Activated naive CD8-positive, alpha-beta T cell treated with anti-CD3 and anti-CD28 coated beads for 36 hours (primary cell): ENCODE data around the gene SLC23A3. TPM values are rescaled to one million over a fixed set of nuclear protein-coding genes. Genes with fewer than 3 reads are reported as not detected.

Experiments used
- DNase-seq: peaks from one replicate; pipeline ENCODE4 v3.0.0; 2021
- H3K27ac Mint-ChIP-seq: one replicate; pipeline ENCODE4 v1.8.0; 2022; ENCODE audit warnings: mild to moderate bottlenecking, moderate library complexity, mixed read lengths
- H3K27me3 Mint-ChIP-seq: one replicate; pipeline ENCODE4 v1.8.0; 2022; ENCODE audit warnings: mild to moderate bottlenecking, mixed read lengths
- H3K36me3 Mint-ChIP-seq: one replicate; pipeline ENCODE4 v1.8.0; 2021; ENCODE audit warnings: mild to moderate bottlenecking, mixed read lengths
- H3K4me1 Mint-ChIP-seq: one replicate; pipeline ENCODE4 v1.8.0; 2021; ENCODE audit warnings: mixed read lengths
- H3K4me3 Mint-ChIP-seq: one replicate; pipeline ENCODE4 v1.8.0; 2022; ENCODE audit warnings: mild to moderate bottlenecking, moderate library complexity, mixed read lengths
- H3K9me3 Mint-ChIP-seq: one replicate; pipeline ENCODE4 v1.8.0; 2022; ENCODE audit warnings: mixed read lengths
- total RNA-seq, 2 experiments: library from RNA; stranded (reverse); gene quantifications; one replicate each; pipeline ENCODE4 v1.2.3, GENCODE V29; 2021

SLC23A3 gene
- total RNA-seq, 2 experiments from 2014 or later: 0.92 to 1.1 TPM

GRCh38 chr2:219155054-219155644 lies 14.7 kb downstream of the SLC23A3 start:
- no peak overlapping the region for H3K4me3 Mint-ChIP-seq
- H3K4me1 Mint-ChIP-seq: peaks cover 6% of the 10 kb centered on the region
- H3K27me3 Mint-ChIP-seq: no peaks in the 10 kb centered on the region
- H3K9me3 Mint-ChIP-seq: no peaks in the 10 kb centered on the region
- peaks cover 9% of the 10 kb centered on the region for H3K36me3 Mint-ChIP-seq
- no peak for DNase-seq
- H3K27ac Mint-ChIP-seq: no peak overlapping the region

DNA sequence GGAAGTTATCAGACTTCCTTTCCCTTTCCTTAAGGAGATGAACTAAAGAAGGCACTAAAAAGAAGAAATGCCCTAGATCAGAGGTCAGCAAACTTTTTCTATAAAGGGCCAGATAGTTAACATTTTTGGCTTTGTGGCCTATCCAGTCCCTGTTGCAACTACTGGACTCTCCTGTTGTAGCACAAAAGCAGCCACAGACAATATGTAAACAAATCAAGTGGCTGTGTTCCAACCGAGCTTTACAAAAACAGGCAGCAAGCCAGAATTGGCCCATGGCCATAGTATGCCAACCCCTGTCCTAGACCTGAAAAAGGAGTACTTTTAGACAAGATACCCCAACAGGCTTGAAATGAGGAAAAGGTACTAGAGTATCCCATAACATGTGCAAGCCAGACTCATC lies 20.2 kb downstream of the SLC23A3 start:
- Mint-ChIP-seq H3K36me3 (peaks cover 16% of the 10 kb centered on the region), H3K4me1 (no peaks in the 10 kb centered on the region), H3K9me3 (no peaks in the 10 kb centered on the region), H3K4me3 (no peak overlapping the region), H3K27ac (no peak overlapping the region), H3K27me3 (no peaks in the 10 kb centered on the region)
- no peak for DNase-seq

GRCh38 chr2:219142329-219142728 lies 27.5 kb downstream of the SLC23A3 start:
- H3K4me3 Mint-ChIP-seq: no peak overlapping the region
- peaks cover 17% of the 10 kb centered on the region for H3K36me3 Mint-ChIP-seq
- DNase-seq: no peak
- H3K27ac Mint-ChIP-seq: no peak overlapping the region
- no peaks in the 10 kb centered on the region for H3K27me3 Mint-ChIP-seq
- H3K9me3 Mint-ChIP-seq: no peaks in the 10 kb centered on the region
- no peaks in the 10 kb centered on the region for H3K4me1 Mint-ChIP-seq

DNA sequence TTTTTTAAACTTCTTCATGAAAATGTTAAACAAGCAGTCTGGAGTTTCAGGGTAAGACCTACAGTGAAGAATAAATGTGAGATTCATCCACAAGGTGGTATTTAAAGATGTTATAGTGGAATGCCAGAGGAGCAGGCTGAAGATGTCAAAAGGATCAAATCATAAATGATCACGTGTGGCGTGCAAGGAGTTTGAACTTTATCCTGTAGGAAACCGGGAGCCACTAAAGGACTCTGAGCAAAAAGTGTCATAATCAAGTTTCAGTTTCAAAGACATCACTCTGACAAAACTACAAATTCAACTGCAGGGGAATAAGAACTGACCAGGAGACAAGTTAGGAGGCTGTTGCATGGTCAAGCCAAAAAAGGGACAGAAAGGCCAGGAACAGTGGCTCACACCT lies 29.1 kb downstream of the SLC23A3 start:
- H3K4me3 Mint-ChIP-seq: no peak overlapping the region
- H3K36me3 Mint-ChIP-seq: peaks cover 11% of the 10 kb centered on the region
- no peak overlapping the region for H3K27ac Mint-ChIP-seq
- H3K27me3 Mint-ChIP-seq: no peaks in the 10 kb centered on the region
- no peak for DNase-seq
- H3K4me1 Mint-ChIP-seq: no peaks in the 10 kb centered on the region
- no peaks in the 10 kb centered on the region for H3K9me3 Mint-ChIP-seq

DNA sequence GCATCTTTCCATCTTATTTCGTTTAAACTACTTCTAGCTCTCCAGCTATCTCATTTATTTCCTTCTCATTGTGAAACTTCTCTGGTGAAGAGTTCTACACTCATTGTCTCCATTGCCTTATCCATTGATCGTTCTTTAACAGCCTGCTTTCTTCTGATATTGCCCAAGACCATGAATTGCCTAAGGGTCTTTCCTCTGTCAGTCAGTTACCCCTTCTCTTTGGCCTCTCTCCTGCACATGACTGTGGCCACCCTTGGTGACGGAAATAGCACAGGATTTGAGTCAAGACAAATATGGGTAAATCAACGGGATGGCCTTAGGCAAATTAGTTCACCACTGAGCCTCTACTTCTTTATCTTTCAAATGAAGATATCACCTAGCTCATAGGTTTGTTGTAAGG lies 35.9 kb downstream of the SLC23A3 start:
- H3K36me3 Mint-ChIP-seq: peaks cover 7% of the 10 kb centered on the region
- H3K27me3 Mint-ChIP-seq: no peaks in the 10 kb centered on the region
- H3K27ac Mint-ChIP-seq: no peak overlapping the region
- no peaks in the 10 kb centered on the region for H3K9me3 Mint-ChIP-seq
- no peak overlapping the region for H3K4me3 Mint-ChIP-seq
- no peak for DNase-seq
- H3K4me1 Mint-ChIP-seq: peaks cover 3% of the 10 kb centered on the region

DNA sequence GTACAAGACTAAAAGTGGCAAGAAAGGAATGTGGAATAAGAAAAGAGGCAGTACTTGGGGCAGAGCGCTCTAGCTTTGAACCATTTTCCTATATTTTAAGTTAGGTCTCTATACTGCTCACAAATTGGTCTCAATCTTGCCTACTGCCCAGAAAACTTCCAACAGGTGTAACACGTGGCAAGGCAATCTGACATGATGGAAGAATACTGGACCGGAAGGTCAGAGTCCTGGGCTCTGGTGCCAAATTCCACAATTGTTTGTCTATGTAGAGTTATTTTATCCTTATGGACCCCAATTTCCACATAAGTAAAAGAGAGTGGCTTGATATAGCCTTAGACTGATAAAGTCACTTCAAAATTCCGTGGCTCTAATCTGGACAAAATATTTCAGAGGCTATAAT lies 38.1 kb downstream of the SLC23A3 start:
- peaks cover 6% of the 10 kb centered on the region for H3K36me3 Mint-ChIP-seq
- H3K27ac Mint-ChIP-seq: no peak overlapping the region
- H3K9me3 Mint-ChIP-seq: no peaks in the 10 kb centered on the region
- peaks cover 3% of the 10 kb centered on the region for H3K4me1 Mint-ChIP-seq
- no peak for DNase-seq
- no peak overlapping the region for H3K4me3 Mint-ChIP-seq
- H3K27me3 Mint-ChIP-seq: no peaks in the 10 kb centered on the region

DNA sequence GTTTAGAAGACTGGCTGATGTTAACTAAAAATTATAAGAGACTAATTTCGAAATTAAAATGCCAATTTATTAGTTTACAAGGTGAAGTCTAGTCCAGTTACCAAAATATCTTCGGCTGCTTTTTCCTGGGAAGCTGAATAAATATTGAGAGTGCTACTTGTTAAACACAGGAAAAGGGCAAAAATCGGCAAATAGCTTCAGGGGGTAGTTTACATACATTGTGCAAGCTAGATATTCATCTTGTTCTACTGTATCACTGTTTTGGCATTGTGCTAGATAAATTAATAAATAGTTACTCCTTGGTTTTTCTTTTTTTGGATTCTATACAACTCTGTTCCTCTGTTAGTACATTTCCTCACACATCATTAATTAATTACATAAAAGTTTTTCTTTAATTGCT lies 38.5 kb downstream of the SLC23A3 start:
- H3K4me1 Mint-ChIP-seq: peaks cover 3% of the 10 kb centered on the region
- no peak overlapping the region for H3K27ac Mint-ChIP-seq
- peaks cover 6% of the 10 kb centered on the region for H3K36me3 Mint-ChIP-seq
- H3K9me3 Mint-ChIP-seq: no peaks in the 10 kb centered on the region
- no peak overlapping the region for H3K4me3 Mint-ChIP-seq
- no peak for DNase-seq
- no peaks in the 10 kb centered on the region for H3K27me3 Mint-ChIP-seq

GRCh38 chr2:219129589-219129988 lies 40.2 kb downstream of the SLC23A3 start:
- no peak for DNase-seq
- H3K4me3 Mint-ChIP-seq: no peak overlapping the region
- peaks cover 10% of the 10 kb centered on the region for H3K4me1 Mint-ChIP-seq
- H3K27ac Mint-ChIP-seq: no peak overlapping the region
- H3K9me3 Mint-ChIP-seq: no peaks in the 10 kb centered on the region
- H3K36me3 Mint-ChIP-seq: peaks cover 8% of the 10 kb centered on the region
- H3K27me3 Mint-ChIP-seq: no peaks in the 10 kb centered on the region

- Mint-ChIP-seq H3K4me3 (no peak overlapping the region), H3K9me3 (no peaks in the 10 kb centered on the region), H3K4me1 (peaks cover 15% of the 10 kb centered on the region), H3K27me3 (no peaks in the 10 kb centered on the region), H3K36me3 (peaks cover 8% of the 10 kb centered on the region), H3K27ac (no peak overlapping the region)
- no peak for DNase-seq
Observed at GRCh38 chr2:219128396-219128795, 41.4 kb downstream of the SLC23A3 start.

- DNase-seq: no peak
- H3K36me3 Mint-ChIP-seq: peaks cover 8% of the 10 kb centered on the region
- no peaks in the 10 kb centered on the region for H3K9me3 Mint-ChIP-seq
- H3K4me1 Mint-ChIP-seq: peaks cover 15% of the 10 kb centered on the region
- no peaks in the 10 kb centered on the region for H3K27me3 Mint-ChIP-seq
- H3K27ac Mint-ChIP-seq: no peak overlapping the region
- no peak overlapping the region for H3K4me3 Mint-ChIP-seq
Observed at GRCh38 chr2:219127037-219127635, 42.7 kb downstream of the SLC23A3 start.

GRCh38 chr2:219126555-219126954 lies 43.3 kb downstream of the SLC23A3 start:
- peaks cover 15% of the 10 kb centered on the region for H3K4me1 Mint-ChIP-seq
- H3K36me3 Mint-ChIP-seq: peaks cover 8% of the 10 kb centered on the region
- DNase-seq: no peak

DNA sequence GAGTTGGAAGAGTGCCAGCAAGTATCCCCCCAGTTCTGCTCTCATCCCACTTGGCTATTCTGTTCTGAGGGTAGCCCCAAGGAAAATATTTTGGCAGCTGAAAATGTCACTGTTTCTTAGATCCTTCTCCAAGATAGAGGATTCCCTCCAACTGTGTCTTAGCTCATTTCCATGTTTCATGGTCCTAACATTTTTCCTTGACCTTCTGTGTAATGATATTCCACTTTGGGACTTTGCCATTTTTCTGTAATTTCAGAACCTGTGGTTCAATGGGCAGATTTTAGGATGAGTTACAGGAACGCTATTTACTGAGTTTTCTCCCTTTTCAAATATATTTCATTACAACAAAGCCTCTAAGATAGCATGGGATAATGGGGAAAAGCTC lies 44.0 kb downstream of the SLC23A3 start:
- Mint-ChIP-seq H3K4me3 (no peak overlapping the region), H3K4me1 (peaks cover 15% of the 10 kb centered on the region), H3K9me3 (no peaks in the 10 kb centered on the region), H3K36me3 (peaks cover 8% of the 10 kb centered on the region), H3K27ac (no peak overlapping the region), H3K27me3 (no peaks in the 10 kb centered on the region)
- DNase-seq: no peak

More at GRCh38 chr2:219126555-219126954, 43.3 kb downstream of the SLC23A3 start:
- no peaks in the 10 kb centered on the region for H3K9me3 Mint-ChIP-seq
- H3K27me3 Mint-ChIP-seq: no peaks in the 10 kb centered on the region
- no peak overlapping the region for H3K27ac Mint-ChIP-seq
- no peak overlapping the region for H3K4me3 Mint-ChIP-seq

DNA sequence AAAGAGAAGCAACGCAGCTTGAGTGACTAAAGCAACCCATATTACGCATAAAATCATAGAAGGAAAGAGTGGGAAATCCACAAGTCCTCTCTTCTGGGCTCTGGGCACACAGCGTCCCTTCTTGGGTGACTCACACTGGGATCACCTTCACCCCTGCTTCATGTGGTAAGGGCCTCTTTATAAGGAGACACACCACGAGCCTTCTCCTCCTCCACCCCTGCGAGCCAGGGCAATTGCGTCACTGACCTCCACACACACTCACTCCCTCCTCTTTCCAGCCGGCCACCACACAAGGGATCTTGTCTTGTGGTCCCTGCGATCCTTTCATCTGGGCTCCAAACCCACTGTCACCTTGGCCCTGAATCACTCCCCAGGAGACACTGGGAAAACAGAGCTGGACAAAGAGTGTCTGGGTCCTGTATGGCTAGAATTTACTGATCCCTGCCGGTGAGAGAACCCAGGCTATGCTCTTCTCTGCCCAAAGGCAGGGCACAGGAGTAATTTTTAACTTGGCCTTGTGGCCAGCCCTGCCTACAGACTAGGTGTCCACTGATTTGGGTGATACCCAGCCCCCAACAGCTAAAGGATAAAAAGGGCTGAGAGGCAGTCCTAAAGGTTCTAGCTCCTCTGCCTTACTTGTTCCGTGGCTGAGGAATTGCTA lies 44.5 kb downstream of the SLC23A3 start:
- Mint-ChIP-seq H3K9me3 (no peaks in the 10 kb centered on the region), H3K4me3 (no peak overlapping the region), H3K27me3 (no peaks in the 10 kb centered on the region), H3K36me3 (peaks cover 5% of the 10 kb centered on the region), H3K27ac (no peak overlapping the region), H3K4me1 (peaks cover 15% of the 10 kb centered on the region)
- DNase-seq: no peak

DNA sequence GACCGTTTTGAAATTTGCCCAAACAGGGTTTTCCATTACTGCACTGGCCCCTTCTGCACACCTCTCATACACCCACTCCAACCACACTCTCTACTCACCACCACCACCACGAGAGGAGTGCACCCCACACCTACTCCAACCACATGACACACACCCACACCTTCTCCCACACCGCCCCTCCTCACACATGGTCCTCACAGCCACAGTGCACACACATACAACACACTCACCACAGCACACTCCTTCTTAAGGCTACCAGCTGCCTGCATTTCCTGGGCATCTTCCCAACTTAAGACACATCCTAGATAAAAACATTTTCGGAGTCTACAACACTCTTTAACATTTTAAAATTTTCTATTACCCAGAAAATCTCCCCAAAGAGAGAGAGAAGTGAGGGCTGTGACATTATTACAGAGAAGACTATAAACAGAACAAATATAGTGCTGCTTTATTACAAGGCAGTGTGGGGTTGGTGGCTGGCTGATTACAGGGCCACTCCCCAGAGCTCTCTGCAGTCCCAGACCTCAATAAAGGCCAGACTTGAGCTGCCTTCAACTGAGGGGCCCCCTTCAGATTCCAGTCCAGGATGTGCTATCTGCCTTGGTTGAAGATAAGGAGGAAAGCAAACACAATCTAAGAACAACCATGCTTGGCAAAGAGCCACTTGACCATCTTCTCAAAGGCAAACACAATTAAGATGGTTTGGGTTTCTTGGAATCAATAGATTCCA lies 45.3 kb downstream of the SLC23A3 start:
- Mint-ChIP-seq H3K27me3 (no peaks in the 10 kb centered on the region), H3K27ac (peak overlapping the region; percentile 6), H3K4me3 (no peak overlapping the region), H3K4me1 (peaks cover 15% of the 10 kb centered on the region), H3K36me3 (peaks cover 2% of the 10 kb centered on the region), H3K9me3 (no peaks in the 10 kb centered on the region)
- DNase-seq: no peak

GRCh38 chr2:219123356-219124135 lies 46.3 kb downstream of the SLC23A3 start:
- DNase-seq: no peak
- no peak overlapping the region for H3K27ac Mint-ChIP-seq
- peaks cover 15% of the 10 kb centered on the region for H3K4me1 Mint-ChIP-seq
- H3K4me3 Mint-ChIP-seq: no peak overlapping the region
- no peaks in the 10 kb centered on the region for H3K9me3 Mint-ChIP-seq
- peaks cover 2% of the 10 kb centered on the region for H3K36me3 Mint-ChIP-seq
- H3K27me3 Mint-ChIP-seq: no peaks in the 10 kb centered on the region
